ENCODE measurements around the gene BEND5. TPM values are rescaled to one million over a fixed set of nuclear protein-coding genes. Genes with fewer than 3 reads are reported as not detected.

BEND5 gene
- total and polyA plus RNA-seq, 12 donors: 1.2 to 9.1 (median 4.3) TPM

DNA sequence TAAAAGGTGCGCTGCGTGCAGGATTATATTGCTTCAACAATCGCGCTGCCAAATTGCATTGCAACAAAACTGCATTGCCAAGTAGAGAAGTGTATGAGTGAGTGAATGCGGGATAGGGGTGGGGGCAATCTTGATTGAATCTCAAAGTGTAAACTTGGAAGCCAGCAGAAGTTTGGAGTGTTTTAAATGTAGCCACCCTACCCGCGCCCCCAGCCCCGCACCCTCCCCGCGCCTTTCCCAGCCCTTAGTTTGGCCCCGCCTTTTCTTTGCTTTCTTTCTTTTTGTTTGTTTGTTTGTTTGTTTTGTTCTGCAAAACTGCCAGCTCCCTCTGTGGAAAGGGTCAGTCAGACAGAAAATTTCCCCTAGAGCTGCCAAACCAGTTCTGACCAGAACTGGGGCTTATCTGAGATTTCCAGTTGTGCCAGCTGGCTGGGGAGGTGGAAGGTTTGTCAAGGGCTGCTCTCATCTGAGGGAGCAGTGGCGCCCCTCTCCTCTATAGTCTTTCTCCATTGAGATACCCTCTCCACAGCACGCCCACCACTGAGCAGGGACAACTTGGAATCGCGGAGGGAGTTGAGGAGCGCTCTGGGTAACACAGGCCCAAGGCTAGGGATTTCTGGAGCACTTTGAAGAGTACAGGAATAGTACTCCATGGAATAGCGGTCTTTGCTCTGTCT lies 666 bp upstream of the BEND5 start:
- Histone ChIP-seq H3K9me3 (no peaks in the 10 kb centered on the region), H3K4me3 (peak overlapping the region; percentile 61 to 94 (median 82)), H3K4me1 (peaks cover 0 to 24% (median 15%) of the 10 kb centered on the region in 9 donors), H3K27ac (peak overlapping the region in 3 of 10 donors; percentile 80 to 90 (median 87)), H3K27me3 (peaks cover 0 to 10% (median 0%) of the 10 kb centered on the region in 7 donors), H3K36me3 (peaks cover 0 to 11% (median 0%) of the 10 kb centered on the region in 9 donors)
- ATAC-seq (peak; percentile 24 to 81 (median 44)), DNase-seq (peak in 1 of 2 donors; percentile 8)
- 5 to 8% methylated on average over 17 of the region's 17 CpGs for WGBS, 2 donors
- intact Hi-C loops (cut with DNase I): no loop called here
- TF ChIP-seq CTCF (IDR thresholded peaks at IDR 0.05): no peak

- ATAC-seq (peak in 4 of 8 donors; percentile 16 to 42 (median 36)), DNase-seq (no peak)
- peak overlapping the region; percentile 61 to 94 (median 82) for H3K4me3 ChIP-seq
- intact Hi-C loops (cut with DNase I): no loop called here
- no peak for TF ChIP-seq CTCF (IDR thresholded peaks at IDR 0.05)
- H3K27ac ChIP-seq: peak overlapping the region in 8 of 10 donors; percentile 64 to 90 (median 81)
- 2 to 3% methylated on average over 7 of the region's 7 CpGs for WGBS, 2 donors
- H3K36me3 ChIP-seq: peaks cover 0 to 25% (median 0%) of the 10 kb centered on the region in 9 donors
- H3K4me1 ChIP-seq: peaks cover 0 to 27% (median 15%) of the 10 kb centered on the region in 9 donors
- peaks cover 0 to 10% (median 0%) of the 10 kb centered on the region in 7 donors for H3K27me3 ChIP-seq
- no peaks in the 10 kb centered on the region for H3K9me3 ChIP-seq
Measured at GRCh38 chr1:48775831-48776392, 779 bp downstream of the BEND5 start.

- DNase-seq: no peak
- H3K9me3 ChIP-seq: no peaks in the 10 kb centered on the region
- peaks cover 0 to 27% (median 15%) of the 10 kb centered on the region in 9 donors for H3K4me1 ChIP-seq
- intact Hi-C loops (cut with DNase I): no loop called here
- H3K27me3 ChIP-seq: peaks cover 0 to 10% (median 0%) of the 10 kb centered on the region in 7 donors
- 100% methylated on average over 1 of the region's 1 CpG for WGBS, 2 donors
- no peak for TF ChIP-seq CTCF (IDR thresholded peaks at IDR 0.05)
- H3K4me3 ChIP-seq: no peak overlapping the region
- ATAC-seq: no peak
- peaks cover 0 to 27% (median 0%) of the 10 kb centered on the region in 9 donors for H3K36me3 ChIP-seq
- no peak overlapping the region for H3K27ac ChIP-seq
Measured at GRCh38 chr1:48773133-48773532, 3.6 kb downstream of the BEND5 start.

- ATAC-seq (no peak), DNase-seq (no peak)
- no peak overlapping the region for H3K27ac ChIP-seq
- no peaks in the 10 kb centered on the region for H3K9me3 ChIP-seq
- peaks cover 0 to 22% (median 11%) of the 10 kb centered on the region in 9 donors for H3K4me1 ChIP-seq
- H3K27me3 ChIP-seq: peaks cover 0 to 10% (median 0%) of the 10 kb centered on the region in 7 donors
- TF ChIP-seq CTCF (IDR thresholded peaks at IDR 0.05): no peak
- intact Hi-C loops (cut with DNase I): no loop called here
- WGBS, 2 donors: 95 to 100% methylated on average over 2 of the region's 2 CpGs
- no peak overlapping the region for H3K4me3 ChIP-seq
- peaks cover 0 to 34% (median 0%) of the 10 kb centered on the region in 9 donors for H3K36me3 ChIP-seq
Measured at GRCh38 chr1:48772211-48772610, 4.5 kb downstream of the BEND5 start.

Data from heart right ventricle (tissue), 16 donors.